Muscle of leg (tissue), 11 donors: ENCODE measurements around the gene IRF4. TPM values are rescaled to one million over a fixed set of nuclear protein-coding genes. Genes with fewer than 3 reads are reported as not detected.
A peak's percentile ranks its signal among the peaks of the same experiment; 100 is the strongest.

Experiments
- DNase-seq: peaks from one replicate; pipeline ENCODE4 v3.0.0; 2013
- H3K27ac ChIP-seq: one replicate; pipeline ENCODE4 v1.5.1; 2013; ENCODE audit warnings: mild to moderate bottlenecking, low read length, control low read depth
- H3K27me3 ChIP-seq: one replicate; pipeline ENCODE4 v1.6.1; 2013; ENCODE audit warnings: low read length; ENCODE audit not compliant: control insufficient read depth, insufficient read depth
- H3K36me3 ChIP-seq: one replicate; pipeline ENCODE4 v1.6.1; 2013; ENCODE audit warnings: low read length; ENCODE audit not compliant: control insufficient read depth, insufficient read depth
- H3K4me1 ChIP-seq: one replicate; pipeline ENCODE4 v1.6.1; 2013; ENCODE audit warnings: low read length; ENCODE audit not compliant: control insufficient read depth, insufficient read depth
- H3K4me3 ChIP-seq: one replicate; pipeline ENCODE4 v1.5.1; 2013; ENCODE audit warnings: low read length, control low read depth
- H3K9me3 ChIP-seq: replicated peaks from 2 replicates; pipeline ENCODE4 v1.6.1; 2013; ENCODE audit warnings: low read depth, low read length; ENCODE audit not compliant: control insufficient read depth
- WGBS: methylation state at CpG from one replicate; pipeline ENCODE4 v1.1.5; 2013; ENCODE audit warnings: missing lambda C conversion rate; ENCODE audit not compliant: insufficient coverage; 5-methylcytosine and 5-hydroxymethylcytosine counted together
- polyA plus RNA-seq, 8 donors: library from polyadenylated mRNA; unstranded; fragments of 120-200 nt; gene quantifications; one replicate each; pipeline versions ENCODE4 v1.2.1 to v1.2.3, GENCODE V29; 2013; ENCODE audit warnings: inconsistent platforms in 1 of 8, low replicate concordance in 1 of 8; ENCODE audit not compliant: insufficient read length in 8 of 8, insufficient read depth in 1 of 8
- total RNA-seq: library from RNA; stranded (reverse); fragments of 120-200 nt; gene quantifications from one replicate; pipeline ENCODE4 v1.2.4, GENCODE V29; 2013

The IRF4 gene
- total and polyA plus RNA-seq, 9 donors = 0.12 to 1.8 (median 0.46) TPM

GRCh38 chr6:408599-409102, 17.1 kb downstream of the IRF4 start:
- no peak overlapping the region for H3K27ac ChIP-seq
- H3K4me3 ChIP-seq = no peak overlapping the region
- peak; percentile 72 for DNase-seq
- H3K9me3 ChIP-seq = no peaks in the 10 kb centered on the region
- no peaks in the 10 kb centered on the region for H3K4me1 ChIP-seq
- H3K27me3 ChIP-seq = peaks cover 13% of the 10 kb centered on the region
- 18% methylated on average over 4 of the region's 9 CpGs for WGBS
- no peaks in the 10 kb centered on the region for H3K36me3 ChIP-seq

- peaks cover 13% of the 10 kb centered on the region for H3K27me3 ChIP-seq
- H3K27ac ChIP-seq = no peak overlapping the region
- H3K4me3 ChIP-seq = no peak overlapping the region
- no peaks in the 10 kb centered on the region for H3K4me1 ChIP-seq
- no peaks in the 10 kb centered on the region for H3K36me3 ChIP-seq
- WGBS = 100% methylated on average over 1 of the region's 4 CpGs
- no peak for DNase-seq
- no peaks in the 10 kb centered on the region for H3K9me3 ChIP-seq
Measured at GRCh38 chr6:409370-409972, 17.9 kb downstream of the IRF4 start.

- 72% methylated on average over 3 of the region's 15 CpGs for WGBS
- H3K9me3 ChIP-seq = peaks cover 7% of the 10 kb centered on the region
- no peak overlapping the region for H3K27ac ChIP-seq
- no peaks in the 10 kb centered on the region for H3K36me3 ChIP-seq
- H3K27me3 ChIP-seq = peaks cover 8% of the 10 kb centered on the region
- H3K4me3 ChIP-seq = no peak overlapping the region
- no peak for DNase-seq
- H3K4me1 ChIP-seq = no peaks in the 10 kb centered on the region
Measured at GRCh38 chr6:410555-411395, 19.2 kb downstream of the IRF4 start.

GRCh38 chr6:411402-412145, 20.0 kb downstream of the IRF4 start:
- H3K36me3 ChIP-seq = no peaks in the 10 kb centered on the region
- DNase-seq = no peak
- peaks cover 7% of the 10 kb centered on the region for H3K9me3 ChIP-seq
- peaks cover 8% of the 10 kb centered on the region for H3K27me3 ChIP-seq
- H3K4me1 ChIP-seq = no peaks in the 10 kb centered on the region
- no peak overlapping the region for H3K4me3 ChIP-seq
- H3K27ac ChIP-seq = no peak overlapping the region
- WGBS = 100% methylated on average over 1 of the region's 10 CpGs

GRCh38 chr6:412146-412886, 20.8 kb downstream of the IRF4 start:
- no peaks in the 10 kb centered on the region for H3K36me3 ChIP-seq
- H3K27ac ChIP-seq = no peak overlapping the region
- H3K4me1 ChIP-seq = no peaks in the 10 kb centered on the region
- peaks cover 8% of the 10 kb centered on the region for H3K27me3 ChIP-seq
- DNase-seq = no peak
- H3K4me3 ChIP-seq = no peak overlapping the region
- H3K9me3 ChIP-seq = peaks cover 7% of the 10 kb centered on the region
- WGBS = 90% methylated on average over 2 of the region's 3 CpGs

- no peaks in the 10 kb centered on the region for H3K36me3 ChIP-seq
- H3K27ac ChIP-seq = no peak overlapping the region
- peaks cover 8% of the 10 kb centered on the region for H3K27me3 ChIP-seq
- no peaks in the 10 kb centered on the region for H3K4me1 ChIP-seq
- H3K9me3 ChIP-seq = peaks cover 7% of the 10 kb centered on the region
- no peak for DNase-seq
- H3K4me3 ChIP-seq = no peak overlapping the region
Measured at GRCh38 chr6:414447-414846, 22.9 kb downstream of the IRF4 start.

- no peak overlapping the region for H3K27ac ChIP-seq
- 100% methylated on average over 3 of the region's 3 CpGs for WGBS
- no peak for DNase-seq
- H3K4me3 ChIP-seq = no peak overlapping the region
- H3K9me3 ChIP-seq = peaks cover 7% of the 10 kb centered on the region
- no peaks in the 10 kb centered on the region for H3K4me1 ChIP-seq
- H3K27me3 ChIP-seq = peaks cover 8% of the 10 kb centered on the region
- no peaks in the 10 kb centered on the region for H3K36me3 ChIP-seq
Measured at GRCh38 chr6:415087-415486, 23.5 kb downstream of the IRF4 start.

GRCh38 chr6:421211-421610, 29.7 kb downstream of the IRF4 start:
- H3K9me3 ChIP-seq = no peaks in the 10 kb centered on the region
- no peak overlapping the region for H3K27ac ChIP-seq
- no peaks in the 10 kb centered on the region for H3K36me3 ChIP-seq
- no peak overlapping the region for H3K4me3 ChIP-seq
- no peaks in the 10 kb centered on the region for H3K4me1 ChIP-seq
- DNase-seq = no peak
- no peaks in the 10 kb centered on the region for H3K27me3 ChIP-seq
- WGBS = 94% methylated on average over 5 of the region's 7 CpGs

GRCh38 chr6:422433-423054, 31.0 kb downstream of the IRF4 start:
- H3K9me3 ChIP-seq = no peaks in the 10 kb centered on the region

More at GRCh38 chr6:422433-423054, 31.0 kb downstream of the IRF4 start:
- Histone ChIP-seq H3K4me1 (no peaks in the 10 kb centered on the region), H3K4me3 (no peak overlapping the region), H3K36me3 (no peaks in the 10 kb centered on the region), H3K27me3 (peaks cover 1% of the 10 kb centered on the region), H3K27ac (no peak overlapping the region)
- 80% methylated on average over 1 of the region's 6 CpGs for WGBS
- peak; percentile 67 for DNase-seq
